ENCODE measurements around the gene CDH24. TPM values are rescaled to one million over a fixed set of nuclear protein-coding genes. Genes with fewer than 3 reads are reported as not detected.

CDH24 gene
- total and polyA plus RNA-seq, 2 experiments from 2014 or later = 4.4 to 17.8 TPM

DNA sequence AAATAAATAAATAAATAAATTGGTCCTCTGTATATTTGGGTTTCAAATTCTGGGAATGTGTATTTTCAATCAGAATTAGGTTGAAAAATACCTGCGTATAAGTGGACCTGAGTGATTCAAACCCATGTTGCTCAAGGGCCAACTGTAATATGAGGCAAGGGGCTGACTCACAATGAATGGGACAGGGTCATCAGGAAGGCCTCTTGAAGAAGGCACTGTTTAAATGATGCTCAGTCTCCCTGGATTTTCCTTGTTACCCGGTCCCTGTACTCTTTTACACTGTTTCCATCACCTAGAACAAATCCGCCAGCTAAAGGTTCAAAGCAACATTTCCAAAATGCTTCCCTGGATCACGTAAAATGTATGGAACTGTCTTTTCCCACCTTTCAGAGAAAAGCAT lies 26.4 kb downstream of the CDH24 start:
- Histone ChIP-seq H3K27me3 (ENCODE audit: insufficient read depth) (no peaks in the 10 kb centered on the region), H3F3A (replicated peaks; ENCODE audit: low read depth) (peaks cover 18% of the 10 kb centered on the region), H2AFZ (no peak overlapping the region), H3K4me3 (no peak overlapping the region), H4K20me1 (replicated peaks; ENCODE audit: insufficient read depth) (peaks cover 7% of the 10 kb centered on the region; the same call in 1 of the 2 replicates), H3K36me3 (ENCODE audit: insufficient read depth) (peaks cover 58% of the 10 kb centered on the region), H3K79me2 (replicated peaks; ENCODE audit: insufficient read depth) (peaks cover 57% of the 10 kb centered on the region), H3K27ac (ENCODE audit: low read depth) (no peak overlapping the region), H3K4me1 (ENCODE audit: insufficient read depth) (peaks cover 11% of the 10 kb centered on the region), H3K9me2 (ENCODE audit: insufficient read depth) (0 out of 2 replicates have a peak, but pooled peaks cover 4% of the 10 kb centered on the region), H3K4me2 (no peak overlapping the region)
- DNase-seq (ENCODE audit: low spot score) = no peak
- H3K36me3 Mint-ChIP-seq (ENCODE audit: low read depth) = peaks cover 67% of the 10 kb centered on the region
- H3K27me3 Mint-ChIP-seq (ENCODE audit: insufficient read depth, low read depth, poor library complexity) = no peaks in the 10 kb centered on the region
- peaks cover 19% of the 10 kb centered on the region for H3K4me1 Mint-ChIP-seq
- H3K4me3 Mint-ChIP-seq = no peak overlapping the region
- TF ChIP-seq STAT1 (IDR thresholded peaks at IDR 0.05; ENCODE audit: unreplicated experiment) = no peak
- no peak for TF ChIP-seq POLR2AphosphoS5 (IDR thresholded peaks at IDR 0.05; ENCODE audit: low read depth)
- no peak for TF ChIP-seq NANOG (IDR thresholded peaks at IDR 0.05; ENCODE audit: borderline replicate concordance)
- no peak overlapping the region for H3K27ac Mint-ChIP-seq
- H3K9me3 Mint-ChIP-seq = no peaks in the 10 kb centered on the region
- no peak for ATAC-seq

DNA sequence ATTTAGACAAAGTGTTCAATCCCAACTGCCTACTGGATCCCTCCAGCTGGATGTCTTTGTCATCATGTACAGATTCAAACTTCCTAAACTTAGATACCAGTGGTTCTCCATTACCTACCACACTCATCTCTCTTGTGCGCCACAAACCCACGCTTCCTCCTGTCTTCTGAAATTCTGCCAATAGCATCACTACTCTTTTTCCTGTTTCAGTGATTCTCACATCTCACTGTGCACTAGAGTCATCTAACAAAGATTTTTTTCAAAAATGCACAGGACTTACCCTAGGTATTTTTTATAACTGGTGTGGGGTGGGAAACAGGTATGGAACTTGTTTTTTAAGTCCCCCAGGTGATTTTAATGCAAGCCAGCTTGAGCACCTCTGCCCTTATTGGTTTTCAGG lies 28.5 kb downstream of the CDH24 start:
- H3K4me3 Mint-ChIP-seq = no peak overlapping the region
- Histone ChIP-seq H3K4me3 (no peak overlapping the region), H3K36me3 (ENCODE audit: insufficient read depth) (peaks cover 66% of the 10 kb centered on the region), H3F3A (replicated peaks; ENCODE audit: low read depth) (peaks cover 25% of the 10 kb centered on the region), H4K20me1 (replicated peaks; ENCODE audit: insufficient read depth) (peaks cover 11% of the 10 kb centered on the region), H3K4me2 (no peak overlapping the region), H3K27ac (ENCODE audit: low read depth) (no peak overlapping the region), H2AFZ (no peak overlapping the region), H3K27me3 (ENCODE audit: insufficient read depth) (no peaks in the 10 kb centered on the region), H3K9me2 (ENCODE audit: insufficient read depth) (no peaks in the 10 kb centered on the region), H3K79me2 (replicated peaks; ENCODE audit: insufficient read depth) (peaks cover 50% of the 10 kb centered on the region), H3K4me1 (ENCODE audit: insufficient read depth) (peaks cover 16% of the 10 kb centered on the region)
- H3K36me3 Mint-ChIP-seq (ENCODE audit: low read depth) = peaks cover 76% of the 10 kb centered on the region
- TF ChIP-seq ZNF114 (CRISPR knock-in tag; IDR thresholded peaks at IDR 0.05) = no peak
- no peak for TF ChIP-seq ZNF331 (CRISPR knock-in tag; IDR thresholded peaks at IDR 0.05; ENCODE audit: low read depth)
- no peak for TF ChIP-seq STAT1 (IDR thresholded peaks at IDR 0.05; ENCODE audit: unreplicated experiment)
- no peak for TF ChIP-seq CREB1 (CRISPR knock-in tag; IDR thresholded peaks at IDR 0.05; ENCODE audit: low read depth)
- no peak for TF ChIP-seq JUNB (IDR thresholded peaks at IDR 0.05; ENCODE audit: unreplicated experiment)
- TF ChIP-seq POLR2AphosphoS5 (IDR thresholded peaks at IDR 0.05; ENCODE audit: low read depth) = no peak
- TF ChIP-seq NANOG (IDR thresholded peaks at IDR 0.05; ENCODE audit: borderline replicate concordance) = no peak
- H3K27ac Mint-ChIP-seq = no peak overlapping the region
- H3K4me1 Mint-ChIP-seq = peaks cover 26% of the 10 kb centered on the region
- DNase-seq (ENCODE audit: low spot score) (no peak), ATAC-seq (no peak)
- no peaks in the 10 kb centered on the region for H3K9me3 Mint-ChIP-seq
- no peaks in the 10 kb centered on the region for H3K27me3 Mint-ChIP-seq (ENCODE audit: insufficient read depth, low read depth, poor library complexity)

DNA sequence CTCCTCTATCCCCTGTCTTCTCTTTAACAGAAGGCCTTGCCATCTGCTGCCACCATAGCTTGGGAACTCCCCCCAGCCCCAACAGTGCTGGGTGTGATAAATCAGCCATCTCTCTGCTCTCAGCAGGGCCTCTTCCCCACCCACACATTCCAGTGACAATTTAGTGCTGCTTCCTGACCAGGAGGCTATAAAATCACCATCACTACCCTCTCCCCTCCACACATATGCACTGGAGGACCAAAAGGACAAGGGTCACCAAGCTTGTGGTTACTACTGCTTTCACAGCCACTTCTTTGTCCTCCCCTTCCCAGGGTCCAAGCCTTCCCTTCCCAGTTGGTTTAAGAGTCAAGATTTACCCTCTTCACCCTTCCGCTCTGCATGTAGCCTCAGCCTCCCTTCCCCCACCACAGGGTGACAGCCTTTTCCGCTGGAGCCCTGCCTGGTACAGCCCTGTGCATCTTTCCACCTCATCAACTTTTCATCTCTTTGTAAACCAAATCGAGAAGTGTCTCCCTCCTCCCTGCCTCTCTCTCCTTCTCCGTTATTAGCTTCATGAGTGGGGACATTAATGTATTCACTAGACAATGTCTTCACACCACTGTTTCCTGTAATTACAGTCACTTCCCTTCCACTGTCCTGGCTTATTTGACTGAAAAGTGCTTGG lies 32.0 kb downstream of the CDH24 start:
- H3K9me2 ChIP-seq (ENCODE audit: insufficient read depth) = no peaks in the 10 kb centered on the region
- peaks cover 42% of the 10 kb centered on the region for H3K36me3 Mint-ChIP-seq (ENCODE audit: low read depth)
- H3K27me3 Mint-ChIP-seq (ENCODE audit: insufficient read depth, low read depth, poor library complexity) = peaks cover 5% of the 10 kb centered on the region
- ATAC-seq (no peak; the same call in 2 of the 3 replicates), DNase-seq (ENCODE audit: low spot score) (no peak)
- peaks cover 37% of the 10 kb centered on the region; the same call in 1 of the 2 replicates for H3K36me3 ChIP-seq (ENCODE audit: insufficient read depth)
- H3K27ac ChIP-seq (ENCODE audit: low read depth) = peak overlapping the region; percentile 21; the same call in 1 of the 2 replicates
- no peaks in the 10 kb centered on the region for H3K9me3 Mint-ChIP-seq
- no peak overlapping the region for H3K4me3 Mint-ChIP-seq
- peaks cover 19% of the 10 kb centered on the region for H3F3A ChIP-seq (replicated peaks; ENCODE audit: low read depth)
- H3K27ac Mint-ChIP-seq = peak overlapping the region; percentile 43
- H3K4me1 Mint-ChIP-seq = peaks cover 26% of the 10 kb centered on the region
- peaks cover 16% of the 10 kb centered on the region for H4K20me1 ChIP-seq (replicated peaks; ENCODE audit: insufficient read depth)
- H3K27me3 ChIP-seq (ENCODE audit: insufficient read depth) = no peaks in the 10 kb centered on the region
- H3K4me3 ChIP-seq = no peak overlapping the region
- no peak for TF ChIP-seq ZNF331 (CRISPR knock-in tag; IDR thresholded peaks at IDR 0.05; ENCODE audit: low read depth)
- TF ChIP-seq, protein P1, sequence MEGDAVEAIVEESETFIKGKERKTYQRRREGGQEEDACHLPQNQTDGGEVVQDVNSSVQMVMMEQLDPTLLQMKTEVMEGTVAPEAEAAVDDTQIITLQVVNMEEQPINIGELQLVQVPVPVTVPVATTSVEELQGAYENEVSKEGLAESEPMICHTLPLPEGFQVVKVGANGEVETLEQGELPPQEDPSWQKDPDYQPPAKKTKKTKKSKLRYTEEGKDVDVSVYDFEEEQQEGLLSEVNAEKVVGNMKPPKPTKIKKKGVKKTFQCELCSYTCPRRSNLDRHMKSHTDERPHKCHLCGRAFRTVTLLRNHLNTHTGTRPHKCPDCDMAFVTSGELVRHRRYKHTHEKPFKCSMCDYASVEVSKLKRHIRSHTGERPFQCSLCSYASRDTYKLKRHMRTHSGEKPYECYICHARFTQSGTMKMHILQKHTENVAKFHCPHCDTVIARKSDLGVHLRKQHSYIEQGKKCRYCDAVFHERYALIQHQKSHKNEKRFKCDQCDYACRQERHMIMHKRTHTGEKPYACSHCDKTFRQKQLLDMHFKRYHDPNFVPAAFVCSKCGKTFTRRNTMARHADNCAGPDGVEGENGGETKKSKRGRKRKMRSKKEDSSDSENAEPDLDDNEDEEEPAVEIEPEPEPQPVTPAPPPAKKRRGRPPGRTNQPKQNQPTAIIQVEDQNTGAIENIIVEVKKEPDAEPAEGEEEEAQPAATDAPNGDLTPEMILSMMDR (conservative IDR thresholded peaks at IDR 0.05; ENCODE audit: low read depth in 2 of 2) = no peak
- TF ChIP-seq CREB1 (CRISPR knock-in tag; IDR thresholded peaks at IDR 0.05; ENCODE audit: low read depth) = no peak
- TF ChIP-seq EZH2 (IDR thresholded peaks at IDR 0.05; ENCODE audit: low read depth, unreplicated experiment) = no peak
- no peak for TF ChIP-seq NANOG (IDR thresholded peaks at IDR 0.05; ENCODE audit: borderline replicate concordance)
- no peak for TF ChIP-seq EZH2phosphoT487 (IDR thresholded peaks at IDR 0.05; ENCODE audit: unreplicated experiment)
- no peak for TF ChIP-seq STAT1 (IDR thresholded peaks at IDR 0.05; ENCODE audit: unreplicated experiment)
- H3K4me1 ChIP-seq (ENCODE audit: insufficient read depth) = peaks cover 18% of the 10 kb centered on the region
- H2AFZ ChIP-seq = no peak overlapping the region
- peaks cover 16% of the 10 kb centered on the region for H3K79me2 ChIP-seq (replicated peaks; ENCODE audit: insufficient read depth)
- H3K4me2 ChIP-seq = no peak overlapping the region
